Measurements from ENCODE around the gene MYO16. TPM values are rescaled to one million over a fixed set of nuclear protein-coding genes. Genes with fewer than 3 reads are reported as not detected.

Gene MYO16
- total RNA-seq, 1 donor from 2014 or later: 2.3 TPM

GRCh38 chr13:108789476-108789875 lies 160.1 kb downstream of the MYO16 start:
- no peak for TF ChIP-seq CTCF (IDR thresholded peaks at IDR 0.05; ENCODE audit: unreplicated experiment)
- Mint-ChIP-seq H3K4me1 (ENCODE audit: low read depth) (no peaks in the 10 kb centered on the region), H3K4me3 (ENCODE audit: low read depth) (no peak overlapping the region), H3K27ac (no peak overlapping the region), H3K27me3 (no peaks in the 10 kb centered on the region), H3K9me3 (ENCODE audit: low read depth) (no peaks in the 10 kb centered on the region), H3K36me3 (ENCODE audit: insufficient read depth) (no peaks in the 10 kb centered on the region)
- no peak for DNase-seq (ENCODE audit: low spot score, unreplicated experiment)

- H3K27ac Mint-ChIP-seq: no peak overlapping the region
- no peaks in the 10 kb centered on the region for H3K36me3 Mint-ChIP-seq (ENCODE audit: insufficient read depth)
- H3K4me3 Mint-ChIP-seq (ENCODE audit: low read depth): no peak overlapping the region
- no peak for DNase-seq (ENCODE audit: low spot score, unreplicated experiment)
- no peak for TF ChIP-seq CTCF (IDR thresholded peaks at IDR 0.05; ENCODE audit: unreplicated experiment)
- no peaks in the 10 kb centered on the region for H3K27me3 Mint-ChIP-seq
- no peaks in the 10 kb centered on the region for H3K9me3 Mint-ChIP-seq (ENCODE audit: low read depth)
- no peaks in the 10 kb centered on the region for H3K4me1 Mint-ChIP-seq (ENCODE audit: low read depth)
These were observed 166.4 kb downstream of the MYO16 start for GRCh38 chr13:108795841-108796240.

- Mint-ChIP-seq H3K27me3 (no peaks in the 10 kb centered on the region), H3K9me3 (ENCODE audit: low read depth) (no peaks in the 10 kb centered on the region), H3K4me3 (ENCODE audit: low read depth) (no peak overlapping the region), H3K4me1 (ENCODE audit: low read depth) (no peaks in the 10 kb centered on the region), H3K36me3 (ENCODE audit: insufficient read depth) (no peaks in the 10 kb centered on the region), H3K27ac (peak overlapping the region; percentile 9)
- DNase-seq (ENCODE audit: low spot score, unreplicated experiment): no peak
- no peak for TF ChIP-seq CTCF (IDR thresholded peaks at IDR 0.05; ENCODE audit: unreplicated experiment)
These were observed 167.9 kb downstream of the MYO16 start for GRCh38 chr13:108797354-108797753.

GRCh38 chr13:108807841-108808240 lies 178.4 kb downstream of the MYO16 start:
- DNase-seq (ENCODE audit: low spot score, unreplicated experiment): no peak
- Mint-ChIP-seq H3K27ac (no peak overlapping the region), H3K4me1 (ENCODE audit: low read depth) (no peaks in the 10 kb centered on the region), H3K36me3 (ENCODE audit: insufficient read depth) (no peaks in the 10 kb centered on the region), H3K9me3 (ENCODE audit: low read depth) (no peaks in the 10 kb centered on the region), H3K4me3 (ENCODE audit: low read depth) (no peak overlapping the region), H3K27me3 (no peaks in the 10 kb centered on the region)
- TF ChIP-seq CTCF (IDR thresholded peaks at IDR 0.05; ENCODE audit: unreplicated experiment): no peak

GRCh38 chr13:108812165-108812564 lies 182.8 kb downstream of the MYO16 start:
- no peak for DNase-seq (ENCODE audit: low spot score, unreplicated experiment)
- no peaks in the 10 kb centered on the region for H3K36me3 Mint-ChIP-seq (ENCODE audit: insufficient read depth)
- peaks cover 8% of the 10 kb centered on the region for H3K9me3 Mint-ChIP-seq (ENCODE audit: low read depth)
- H3K4me3 Mint-ChIP-seq (ENCODE audit: low read depth): no peak overlapping the region
- peaks cover 3% of the 10 kb centered on the region for H3K4me1 Mint-ChIP-seq (ENCODE audit: low read depth)
- no peak for TF ChIP-seq CTCF (IDR thresholded peaks at IDR 0.05; ENCODE audit: unreplicated experiment)
- no peaks in the 10 kb centered on the region for H3K27me3 Mint-ChIP-seq
- H3K27ac Mint-ChIP-seq: no peak overlapping the region

Data from progenitor cell of endocrine pancreas (in vitro differentiated cells).